COR-L47 (cell line): ENCODE measurements around the gene MME.

ENCODE experiments used
- DNase-seq: peaks from one replicate; lab custom pipeline; 2025; lab: John Stamatoyannopoulos, UW

The MME gene

GRCh38 chr3:155079746-155080487 lies at the start of gene MME:
Gene MME, plus strand, starts transcription at chr3:155080319. Its CDS starts 3,849 bp downstream, at chr3:155084168.
- DNase-seq, result peak; percentile 8

GRCh38 chr3:155031186-155031585 lies 48.9 kb upstream of the MME start:
- no peak for DNase-seq

DNA sequence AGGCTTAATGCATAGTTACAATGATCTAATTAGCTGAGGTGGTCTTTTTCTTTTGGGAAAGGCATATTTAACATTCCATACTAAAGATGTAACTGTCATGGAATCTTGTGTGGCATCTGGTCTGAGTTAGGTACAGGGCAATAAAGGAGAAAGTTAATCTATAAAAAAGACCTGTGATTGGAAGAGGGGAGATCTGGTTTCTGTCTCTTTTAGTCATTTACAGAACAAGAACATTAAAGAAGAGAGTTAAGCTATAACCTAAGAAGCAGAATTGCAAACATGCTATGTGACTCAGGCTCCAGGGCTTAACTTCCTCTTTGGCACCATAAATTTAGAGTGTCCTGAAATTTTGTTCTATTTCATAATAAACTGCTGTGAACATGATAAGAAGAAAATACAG lies 47.2 kb upstream of the MME start:
- DNase-seq, result no peak

DNA sequence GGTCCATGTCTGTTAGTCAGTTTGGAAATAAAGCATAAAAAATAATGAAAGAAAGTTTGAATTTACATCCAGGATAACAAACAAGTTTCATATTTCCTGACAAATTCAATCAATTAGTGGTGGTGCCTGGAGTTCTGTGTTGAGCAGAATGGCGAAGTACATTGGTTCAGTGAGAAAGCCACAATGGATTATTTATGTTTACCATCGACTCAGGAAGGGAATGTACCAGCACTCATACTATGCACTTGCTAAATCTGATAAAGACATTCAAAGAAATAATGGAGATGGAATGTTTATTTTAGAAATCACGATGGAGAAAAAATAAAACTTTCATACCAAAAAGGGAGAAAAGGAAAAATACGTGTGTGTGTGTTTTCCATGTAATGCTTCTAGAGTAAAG lies 45.3 kb upstream of the MME start:
- DNase-seq, result no peak

GRCh38 chr3:155035553-155035952 lies 44.6 kb upstream of the MME start:
- DNase-seq, result no peak

DNA sequence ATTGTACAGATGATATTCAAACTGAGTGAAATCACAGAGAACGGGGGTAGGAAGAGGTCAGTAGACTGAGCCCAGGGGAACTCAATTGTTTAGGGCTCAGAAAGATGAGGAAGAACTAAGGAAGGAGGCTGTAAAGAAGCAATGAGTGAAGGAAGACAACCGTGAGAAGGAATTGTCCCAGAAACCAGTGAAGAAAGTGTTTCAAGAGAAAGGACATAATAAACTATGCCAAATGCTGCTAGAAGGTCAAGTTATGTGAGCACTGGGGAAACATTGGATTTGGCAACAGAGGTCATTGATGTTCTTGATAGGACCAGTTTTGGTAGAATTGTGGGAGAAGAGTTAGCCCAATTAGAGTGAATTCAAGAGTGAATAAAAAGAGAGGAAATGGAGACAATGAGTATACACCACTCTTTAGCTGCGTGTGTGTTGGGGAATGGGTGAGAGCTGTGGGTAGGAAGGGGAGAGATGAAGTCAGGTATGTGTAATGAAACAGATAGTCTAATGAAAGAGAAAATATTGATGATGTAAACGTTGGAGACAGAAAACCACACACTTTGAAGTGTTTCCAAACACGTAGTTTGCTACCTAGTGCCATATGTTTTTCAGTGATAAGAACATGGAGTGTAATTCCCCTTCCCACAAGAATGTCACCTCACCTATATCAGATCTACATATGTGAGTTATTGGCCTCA lies 42.5 kb upstream of the MME start:
- no peak for DNase-seq

GRCh38 chr3:155038203-155038554 lies 41.9 kb upstream of the MME start:
- no peak for DNase-seq

GRCh38 chr3:155046935-155047334 lies 33.2 kb upstream of the MME start:
- no peak for DNase-seq

- no peak for DNase-seq
Measured at GRCh38 chr3:155047672-155048071, 32.4 kb upstream of the MME start.

DNA sequence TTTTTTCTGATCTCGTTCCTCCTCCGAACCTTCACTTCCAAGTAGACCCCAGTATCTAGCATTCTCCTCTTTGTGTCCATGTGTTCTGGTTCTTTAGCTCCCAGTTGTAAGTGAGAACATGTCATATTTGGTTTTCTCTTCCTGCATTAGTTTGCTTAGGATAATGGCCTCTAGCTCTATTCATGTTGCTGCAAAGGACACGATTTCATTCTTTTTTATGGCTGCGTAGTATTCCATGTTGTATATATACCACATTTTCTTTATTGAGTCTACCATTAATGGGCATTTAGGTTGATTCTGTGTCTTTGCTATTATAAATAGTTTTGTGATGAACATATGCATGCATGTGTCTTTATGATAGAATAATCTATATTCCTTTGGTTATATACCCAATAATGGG lies 30.2 kb upstream of the MME start:
- no peak for DNase-seq

- no peak for DNase-seq
Measured at GRCh38 chr3:155052470-155052869, 27.6 kb upstream of the MME start.

DNA sequence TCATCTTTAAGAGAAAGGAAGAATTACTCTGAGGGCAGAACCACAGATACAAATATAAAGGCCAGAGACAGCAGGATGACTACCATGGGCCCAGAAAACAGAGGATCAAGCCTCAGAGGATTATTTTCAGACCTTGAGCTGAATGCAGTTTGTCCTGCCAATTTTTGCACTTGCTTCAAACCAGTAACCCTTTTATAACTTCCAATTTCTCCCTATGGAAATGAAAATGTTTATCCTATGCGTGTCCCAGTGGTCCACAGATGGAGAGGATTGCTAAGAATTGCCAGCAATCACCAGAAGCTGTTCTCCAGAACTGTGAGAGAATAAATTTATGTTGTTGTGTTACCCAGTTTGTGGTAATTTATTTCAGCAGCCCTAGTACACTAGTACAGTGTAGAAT lies 26.4 kb upstream of the MME start:
- no peak for DNase-seq

GRCh38 chr3:155064920-155065319 lies 15.2 kb upstream of the MME start:
- no peak for DNase-seq

GRCh38 chr3:155065537-155065936 lies 14.6 kb upstream of the MME start:
- no peak for DNase-seq

DNA sequence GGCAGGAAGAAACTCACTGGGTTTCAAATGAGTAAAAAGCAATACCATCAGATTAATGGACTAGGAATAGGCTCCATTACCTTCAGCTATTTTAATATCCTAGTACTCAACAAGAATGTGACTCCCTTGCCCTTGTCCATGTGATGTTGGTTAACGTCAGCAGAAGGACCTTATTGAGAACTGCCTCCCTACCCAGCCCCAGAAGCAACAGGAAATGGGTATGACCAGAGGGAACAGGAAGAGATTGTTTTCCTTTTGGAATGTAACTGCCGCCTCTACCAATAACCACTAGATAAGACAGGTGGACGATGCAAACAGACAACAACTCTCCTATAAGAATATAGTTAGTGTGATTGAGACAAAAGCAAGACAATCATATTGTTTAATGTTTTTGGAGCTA lies 10.4 kb upstream of the MME start:
- DNase-seq, result no peak

GRCh38 chr3:155070316-155070715 lies 9.8 kb upstream of the MME start:
- DNase-seq, result no peak

GRCh38 chr3:155070932-155071387 lies 9.2 kb upstream of the MME start:
- DNase-seq, result no peak

GRCh38 chr3:155075200-155075599 lies 4.9 kb upstream of the MME start:
- DNase-seq, result no peak

DNA sequence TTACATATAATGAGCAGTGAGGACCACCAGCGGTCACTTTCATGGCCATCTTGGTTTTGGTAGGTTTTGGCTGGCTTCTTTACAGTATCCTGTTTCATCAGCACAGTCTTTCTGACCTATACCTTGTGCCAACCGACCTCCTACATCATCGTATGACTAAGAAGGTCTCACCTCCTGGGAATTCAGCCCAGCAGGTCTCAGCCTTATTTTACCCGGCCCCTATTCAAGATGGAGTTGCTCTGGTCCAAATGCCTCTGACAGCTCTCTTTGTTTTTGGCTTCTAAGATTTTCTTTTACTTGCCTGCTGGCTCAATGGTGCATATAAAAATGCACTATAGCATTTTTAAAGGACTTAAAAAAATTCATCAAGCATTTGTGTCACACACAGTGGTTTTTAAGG lies 3.2 kb upstream of the MME start:
- DNase-seq, result no peak

- no peak for DNase-seq
Measured at GRCh38 chr3:155078711-155079467, 1.2 kb upstream of the MME start.

DNA sequence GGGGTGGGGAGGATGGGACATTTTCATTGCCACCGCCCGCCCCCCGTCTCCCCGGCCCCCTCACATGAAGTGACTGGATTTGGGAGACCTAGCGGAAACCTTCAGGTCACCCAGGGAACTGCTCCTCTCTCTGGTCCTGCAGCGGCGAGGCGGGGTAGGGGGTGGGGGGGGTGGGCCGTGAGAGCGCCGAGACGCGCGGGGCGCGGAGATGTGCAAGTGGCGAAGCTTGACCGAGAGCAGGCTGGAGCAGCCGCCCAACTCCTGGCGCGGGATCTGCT lies 712 bp upstream of the MME start:
- DNase-seq, result no peak

DNA sequence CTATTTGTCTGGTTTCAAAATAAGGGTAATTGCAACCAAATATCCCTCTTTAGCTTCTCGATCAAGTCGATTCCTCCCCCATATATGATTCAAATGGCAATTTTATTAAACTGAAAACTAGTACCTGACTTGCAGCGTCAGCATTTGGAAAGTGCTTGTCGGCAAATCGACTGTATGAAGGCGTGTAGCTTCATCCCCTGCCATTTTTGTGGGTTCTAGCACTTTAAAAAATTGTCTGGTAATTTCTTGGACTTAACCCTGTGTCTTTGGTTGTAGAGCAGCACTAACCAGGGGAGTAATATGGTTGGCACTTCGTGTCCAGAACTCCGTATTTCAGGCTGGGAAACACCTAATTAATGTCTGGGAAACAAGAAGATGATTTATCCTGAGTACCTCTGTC lies 573 bp downstream of the MME start:
- no peak for DNase-seq

- no peak for DNase-seq
Measured at GRCh38 chr3:155083313-155083905, 3.3 kb downstream of the MME start.
